Stimulated activated CD4-positive, alpha-beta T cell treated with anti-CD3 and anti-CD28 coated beads, TNF-alpha, amount 100 ng/mL, for 24 hours (primary cell): ENCODE results near the gene DUSP2.

Experiments used
- DNase-seq, 3 experiments: peaks; one replicate each; pipeline ENCODE4 v3.0.0-alpha.2; 2020; ENCODE audit warnings: low read depth in 3 of 3

The DUSP2 gene

DNA sequence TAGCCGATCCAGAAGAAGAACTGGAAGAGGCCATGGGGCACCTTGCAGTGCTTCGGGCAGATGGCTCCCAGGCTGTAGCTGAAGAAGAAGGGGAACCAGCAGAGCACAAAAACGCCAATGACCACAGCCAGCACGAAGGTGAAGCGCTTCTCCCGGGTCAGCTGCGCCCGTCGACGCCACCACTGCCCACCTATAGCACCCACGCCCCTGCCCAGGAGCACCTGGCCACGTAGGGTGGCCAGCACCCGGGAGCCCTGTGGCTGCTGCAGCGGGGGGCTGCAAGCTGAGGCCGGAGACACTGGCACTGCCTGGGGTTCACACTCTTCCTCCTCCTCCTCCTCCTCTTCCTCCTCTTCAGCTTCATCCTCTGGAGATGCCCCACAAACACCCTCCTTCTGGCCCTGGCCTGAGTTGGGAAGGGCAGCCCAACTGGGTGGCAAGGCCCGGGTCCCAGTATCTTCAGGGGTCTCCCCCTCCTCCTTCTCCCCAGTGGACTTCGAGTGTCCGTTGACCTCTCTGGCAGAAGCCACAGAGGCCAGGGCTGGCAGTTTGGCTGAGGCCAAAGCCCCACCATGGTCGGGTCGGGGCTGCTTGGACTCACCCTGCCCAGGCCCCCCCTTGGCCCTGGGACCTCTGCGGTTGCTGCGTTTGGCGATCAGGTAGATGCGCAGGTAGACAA is 30.2 kb downstream of the DUSP2 start:
- DNase-seq = no peak

DNA sequence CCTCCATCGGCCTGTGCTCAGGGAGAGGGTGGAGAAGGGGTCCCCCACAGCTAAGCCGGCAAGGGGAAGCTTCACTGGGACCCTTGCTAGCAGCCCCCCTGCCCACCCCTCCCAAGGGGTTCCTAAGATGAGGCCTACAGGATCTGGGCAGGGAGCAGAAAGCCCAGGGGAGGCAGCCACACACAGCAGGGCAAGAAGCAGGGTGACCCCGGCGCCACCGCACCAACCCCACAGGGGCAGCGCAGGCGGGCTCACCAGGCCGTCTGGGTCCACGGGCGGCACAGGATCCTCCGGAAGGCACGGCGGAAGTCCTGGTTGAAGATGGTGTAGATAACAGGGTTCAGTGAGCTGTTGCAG is 30.7 kb downstream of the DUSP2 start:
- DNase-seq = no peak

DNA sequence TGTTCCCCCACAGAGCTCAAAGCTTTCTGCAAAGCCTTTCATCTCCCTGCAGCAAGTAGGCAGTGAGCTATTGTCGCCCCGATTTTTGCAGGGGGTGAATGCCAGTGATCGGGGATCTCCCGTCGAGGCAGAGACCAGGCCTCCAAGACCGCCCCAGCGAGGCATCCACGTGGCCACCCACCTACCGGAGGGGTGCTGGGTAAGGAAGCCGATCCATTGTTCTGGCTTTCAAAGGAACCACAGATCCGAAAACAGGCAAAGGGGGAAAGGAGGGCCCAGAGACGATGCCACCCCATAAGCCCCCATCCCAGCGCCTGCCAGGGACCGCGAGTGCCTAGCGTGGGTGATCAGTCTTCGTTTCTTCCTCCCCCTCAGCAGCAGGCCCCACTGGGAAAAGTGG is 31.3 kb downstream of the DUSP2 start:
- no peak for DNase-seq

DNA sequence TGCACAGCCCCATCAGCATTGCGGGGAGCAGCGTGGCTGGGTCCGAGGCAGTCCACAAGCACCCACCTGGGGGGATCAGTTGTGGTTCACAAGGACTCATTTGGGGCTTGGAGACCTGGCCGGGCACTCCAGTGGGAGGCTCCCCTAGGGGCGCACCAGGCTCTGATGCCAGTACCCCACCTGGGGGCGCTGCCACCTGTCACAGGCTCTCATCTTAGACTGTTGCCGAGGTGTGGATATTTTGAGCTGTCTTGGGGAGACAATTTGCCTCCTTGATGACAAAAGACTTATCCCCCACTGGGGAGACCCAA is 31.9 kb downstream of the DUSP2 start:
- no peak for DNase-seq

DNA sequence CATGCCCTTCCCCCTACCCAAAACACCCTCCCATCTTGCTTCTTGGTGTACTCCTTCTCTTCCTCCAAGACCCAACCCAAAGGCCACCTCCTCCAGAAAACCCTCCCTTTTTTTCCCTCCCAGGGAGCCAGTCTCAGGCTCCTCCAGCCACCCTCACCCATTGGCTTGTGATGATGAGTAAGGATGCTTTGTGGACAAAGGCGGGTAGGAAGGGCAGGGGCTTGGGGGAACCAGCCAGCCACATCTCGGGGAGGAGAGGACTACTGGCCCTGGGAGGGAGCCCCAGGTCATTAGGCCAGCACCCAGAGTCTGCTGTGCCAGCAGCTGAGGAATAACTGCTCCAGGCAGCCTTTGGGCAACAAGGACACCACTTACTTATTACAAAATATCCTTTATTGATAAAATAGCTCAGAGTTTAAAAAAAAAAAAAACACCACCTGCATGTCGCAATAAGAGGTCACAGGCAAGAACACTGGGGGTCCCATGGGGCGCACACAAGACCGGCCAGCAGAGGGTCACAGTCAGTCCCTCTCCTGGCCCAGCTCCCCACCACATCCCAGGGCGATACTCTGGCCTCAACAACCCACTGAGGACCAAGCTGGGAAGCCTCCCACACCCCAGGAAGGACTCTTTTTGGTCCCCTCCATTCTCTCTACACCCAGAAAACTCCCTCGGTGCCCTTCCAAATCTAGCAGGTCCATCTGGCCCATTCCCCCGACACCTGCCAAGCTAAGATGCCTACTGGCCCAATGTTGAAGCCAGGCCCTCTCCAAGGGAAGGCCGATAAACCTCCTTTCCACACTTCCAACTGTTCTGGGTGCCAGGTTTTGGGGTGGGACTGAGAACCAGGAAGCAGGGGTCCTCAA is 32.5 kb downstream of the DUSP2 start:
- no peak for DNase-seq

DNA sequence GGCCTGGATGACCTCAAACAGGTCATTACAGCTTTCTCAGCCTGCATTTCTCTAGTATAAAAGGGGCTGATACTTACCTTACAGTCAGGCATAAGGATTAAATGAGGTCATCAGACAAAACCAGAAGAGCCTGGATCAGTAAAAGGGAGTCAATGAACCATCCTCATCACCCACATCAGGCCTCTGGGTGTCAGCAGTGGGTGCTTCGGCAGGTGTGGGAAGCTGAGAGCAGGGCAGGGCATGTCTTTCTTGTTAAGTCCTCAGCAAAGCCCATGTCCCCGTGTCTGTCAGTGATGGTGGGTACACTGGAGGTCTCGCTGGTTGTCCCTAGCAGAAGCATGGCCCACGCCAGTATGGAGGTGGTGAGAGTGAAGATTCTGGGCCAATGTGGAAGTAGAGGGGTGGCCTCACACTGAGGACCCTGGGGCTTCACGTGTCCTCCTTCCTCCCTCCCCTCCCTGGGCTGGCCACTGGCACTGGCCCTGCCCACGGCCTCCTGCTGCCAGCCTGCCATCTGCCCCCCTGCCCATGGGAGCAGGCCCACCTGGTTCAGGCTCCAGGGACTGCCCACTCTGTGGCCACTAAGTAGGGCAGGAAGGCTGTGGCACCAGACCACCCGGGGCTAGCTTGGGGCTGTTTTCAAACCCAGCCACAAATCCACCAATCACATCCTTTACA is 33.3 kb downstream of the DUSP2 start:
- no peak for DNase-seq

DNA sequence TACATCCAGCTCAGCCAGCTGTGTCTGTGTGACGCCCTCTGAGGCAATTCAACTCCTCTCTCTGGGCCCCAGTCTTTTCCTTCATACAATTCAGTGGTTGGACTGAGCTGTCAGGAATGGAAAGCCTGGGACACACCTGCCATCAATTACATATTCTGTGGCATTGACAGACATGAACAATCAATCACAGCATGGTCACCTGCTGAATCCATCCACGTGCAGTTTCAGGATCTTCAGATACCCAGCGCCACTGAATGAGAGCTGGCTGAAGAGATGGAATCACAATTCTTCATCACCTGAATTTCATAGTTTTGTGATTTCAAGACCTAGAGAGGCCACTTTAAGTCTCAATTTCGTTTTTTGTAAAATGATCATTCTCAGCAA is 34.0 kb downstream of the DUSP2 start:
- no peak for DNase-seq

DNA sequence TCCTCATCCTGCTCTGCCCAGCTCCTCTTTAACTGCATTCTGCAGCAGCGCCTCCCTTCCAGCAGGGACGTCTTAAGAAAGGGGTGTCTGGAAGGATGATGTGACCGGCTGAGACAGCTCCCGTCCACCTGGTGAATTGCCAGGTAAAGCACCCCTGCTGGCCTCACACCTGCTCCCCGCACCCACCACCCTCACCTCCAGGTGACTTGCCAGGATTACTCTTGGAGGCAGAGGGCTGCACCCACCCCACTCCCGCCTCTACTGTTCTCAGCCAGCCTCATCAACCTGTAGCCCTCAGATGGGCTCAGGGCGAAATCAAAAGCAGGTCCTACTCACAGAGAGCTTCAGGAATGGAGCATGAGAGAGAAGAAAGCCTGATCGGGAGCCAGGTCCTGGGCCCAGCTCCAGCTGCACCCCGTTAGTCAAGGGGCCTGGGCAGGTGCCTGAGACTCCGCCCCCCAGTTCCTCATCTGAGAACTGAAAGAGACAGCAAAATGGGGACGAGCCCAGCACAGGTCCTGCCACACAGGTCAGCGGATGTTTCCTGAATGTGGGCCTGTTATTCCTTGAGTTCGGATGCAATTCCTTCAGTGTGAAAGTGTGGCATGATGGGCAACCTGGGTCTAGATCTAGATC is 34.5 kb downstream of the DUSP2 start:
- DNase-seq = no peak

DNA sequence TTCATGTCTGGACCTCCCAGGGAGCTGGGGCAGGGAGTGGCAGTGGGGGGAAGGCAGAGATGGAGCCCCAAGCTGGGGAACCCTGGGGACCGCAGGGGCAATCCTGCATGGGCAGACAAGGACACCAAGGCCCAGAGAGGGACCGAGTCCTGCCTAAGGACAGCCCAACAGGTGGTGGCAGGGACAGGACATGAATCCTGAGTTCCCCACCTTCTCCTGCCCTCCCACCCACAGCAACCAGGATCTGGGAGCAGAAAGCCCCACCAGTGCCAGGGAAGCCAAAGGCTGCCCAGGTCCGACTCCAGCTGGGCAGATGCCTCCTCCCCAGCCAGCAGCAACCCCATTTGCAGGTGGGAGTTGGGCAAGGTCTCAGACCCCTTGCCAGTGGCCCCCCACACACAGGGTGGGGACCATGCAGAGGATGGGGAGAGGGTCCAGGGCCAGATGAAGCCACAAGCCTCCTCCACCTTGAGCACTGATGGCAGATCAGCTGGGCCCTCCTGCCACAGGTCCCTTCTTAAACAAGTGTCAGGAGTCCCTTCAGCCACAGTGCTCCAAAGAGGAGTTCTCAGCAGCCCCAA is 35.2 kb downstream of the DUSP2 start:
- DNase-seq = no peak

DNA sequence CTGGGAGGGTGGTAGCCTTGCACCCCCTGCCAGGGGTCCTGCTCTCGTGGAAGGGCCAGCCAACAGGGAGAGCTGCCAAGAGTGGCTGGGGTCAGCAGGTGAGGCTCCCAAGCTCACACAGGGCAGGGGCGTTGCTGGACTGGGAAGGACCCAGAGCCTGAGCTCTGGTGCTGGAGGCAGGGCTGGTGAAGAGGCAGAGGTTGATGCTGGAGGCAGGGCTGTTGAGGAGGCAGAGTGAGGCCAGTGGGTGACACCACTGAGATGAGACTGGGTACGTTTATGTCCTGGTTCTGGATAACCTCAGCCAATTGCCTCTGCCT is 35.9 kb downstream of the DUSP2 start:
- DNase-seq = no peak

DNA sequence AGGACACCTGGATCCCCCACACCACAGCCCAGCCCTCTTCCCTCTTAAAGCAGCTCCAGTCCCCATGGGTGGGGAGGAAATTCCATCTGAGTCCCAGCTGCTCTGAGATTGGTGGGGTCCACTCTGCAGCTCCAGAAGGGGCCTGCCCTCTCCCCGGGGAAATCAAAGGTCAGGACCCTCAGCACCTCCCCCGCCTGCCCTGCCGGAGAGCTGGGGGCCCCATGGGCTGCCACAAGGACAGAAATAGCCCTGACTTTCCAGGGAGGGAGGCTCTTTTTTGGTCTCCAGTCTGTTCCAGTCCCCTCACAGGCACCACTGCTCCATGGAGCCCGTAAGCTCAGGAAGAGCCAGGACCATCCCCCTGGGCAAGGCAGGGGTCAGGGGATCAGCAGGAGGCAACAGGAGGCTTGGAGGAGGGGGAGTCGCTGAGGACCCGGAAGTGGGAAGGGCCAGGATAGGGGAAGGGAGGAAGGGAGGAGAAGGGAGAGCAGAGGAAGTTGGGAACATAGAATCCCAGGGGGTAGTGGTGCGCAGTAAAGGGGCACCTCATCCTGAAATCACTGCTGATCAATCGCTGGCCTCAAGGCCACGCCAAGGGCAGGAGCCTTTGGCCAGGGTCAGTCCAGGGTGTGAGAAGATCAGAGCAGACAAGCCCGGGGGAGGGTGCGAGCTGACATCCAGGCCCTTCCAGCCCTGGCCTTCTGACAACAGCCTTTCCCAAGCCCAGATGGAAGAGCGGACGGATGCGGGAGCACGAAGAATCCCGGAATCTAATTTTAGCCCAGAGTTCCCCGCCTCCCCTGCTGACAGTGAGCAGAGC is 36.5 kb downstream of the DUSP2 start:
- DNase-seq = no peak

DNA sequence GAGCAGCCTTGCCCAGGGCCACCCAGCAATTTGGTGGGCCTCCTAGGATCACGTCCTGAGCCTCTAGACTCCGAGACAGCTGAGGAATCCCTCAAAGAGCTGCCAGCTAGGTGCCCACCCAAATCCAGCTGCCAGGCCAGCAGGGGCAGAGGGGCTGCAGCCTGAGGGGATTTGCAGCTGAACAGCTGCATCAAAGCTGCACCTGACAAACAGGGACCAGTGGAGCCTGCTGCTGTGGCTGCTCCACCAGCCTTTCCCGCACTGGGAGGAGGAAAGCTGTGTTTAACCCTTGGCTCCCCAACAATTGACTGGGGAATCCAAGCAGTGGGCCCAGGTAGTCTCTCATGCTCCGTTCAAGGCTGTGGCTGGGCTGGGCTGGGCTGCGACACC is 37.1 kb downstream of the DUSP2 start:
- DNase-seq = no peak

DNA sequence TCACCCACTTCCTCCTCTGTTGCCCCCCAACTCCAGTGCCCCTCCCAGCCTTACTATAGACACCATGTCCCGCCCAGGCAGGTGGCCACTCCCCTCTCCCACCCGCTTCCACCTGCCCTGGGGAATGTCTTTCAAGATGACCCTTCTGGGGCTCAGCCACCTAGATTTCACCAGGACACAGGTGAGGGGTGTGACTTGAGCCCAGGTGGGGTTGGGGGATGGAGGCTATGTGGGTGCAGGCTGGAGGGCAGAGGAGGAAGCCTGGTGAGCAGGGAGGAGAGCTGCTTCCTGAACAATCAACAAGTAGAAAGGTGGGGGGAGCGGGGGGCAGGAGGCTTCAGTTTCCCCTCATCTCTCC is 37.6 kb downstream of the DUSP2 start:
- DNase-seq = no peak

DNA sequence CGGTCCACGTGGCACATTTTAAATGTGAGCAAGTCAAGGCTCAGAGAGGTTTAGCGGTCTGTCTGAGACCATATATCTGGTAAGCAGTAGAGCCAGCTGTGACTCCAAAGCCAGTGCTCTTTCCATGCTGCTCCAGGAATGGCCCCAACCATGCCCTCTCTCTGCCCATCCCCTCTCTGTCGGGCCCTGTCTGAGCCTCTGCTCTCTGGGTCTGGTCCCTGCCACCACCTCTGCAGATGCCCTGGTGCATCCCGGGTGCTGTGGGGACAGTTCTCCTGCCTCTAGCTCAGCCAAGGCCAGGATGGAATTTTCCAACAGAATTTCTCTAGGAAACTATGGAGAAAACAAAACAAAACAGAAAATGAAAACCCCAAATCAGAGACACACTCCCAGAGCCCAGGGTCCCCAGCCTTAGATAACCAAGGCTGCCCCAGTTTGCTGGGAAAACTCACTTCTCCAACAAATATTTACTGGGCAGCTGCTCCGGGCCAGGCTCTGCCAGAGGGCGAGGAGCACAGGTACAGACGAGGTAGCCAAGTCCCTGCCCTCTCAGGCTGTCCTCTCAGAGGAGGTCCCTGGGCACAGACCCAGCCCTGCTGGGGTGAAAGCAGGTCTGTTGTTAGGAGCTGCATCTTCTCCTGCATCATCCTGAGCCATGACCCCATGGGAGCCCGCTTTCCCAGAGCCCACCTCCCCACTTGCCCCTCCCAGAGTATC is 38.1 kb downstream of the DUSP2 start:
- no peak for DNase-seq

DNA sequence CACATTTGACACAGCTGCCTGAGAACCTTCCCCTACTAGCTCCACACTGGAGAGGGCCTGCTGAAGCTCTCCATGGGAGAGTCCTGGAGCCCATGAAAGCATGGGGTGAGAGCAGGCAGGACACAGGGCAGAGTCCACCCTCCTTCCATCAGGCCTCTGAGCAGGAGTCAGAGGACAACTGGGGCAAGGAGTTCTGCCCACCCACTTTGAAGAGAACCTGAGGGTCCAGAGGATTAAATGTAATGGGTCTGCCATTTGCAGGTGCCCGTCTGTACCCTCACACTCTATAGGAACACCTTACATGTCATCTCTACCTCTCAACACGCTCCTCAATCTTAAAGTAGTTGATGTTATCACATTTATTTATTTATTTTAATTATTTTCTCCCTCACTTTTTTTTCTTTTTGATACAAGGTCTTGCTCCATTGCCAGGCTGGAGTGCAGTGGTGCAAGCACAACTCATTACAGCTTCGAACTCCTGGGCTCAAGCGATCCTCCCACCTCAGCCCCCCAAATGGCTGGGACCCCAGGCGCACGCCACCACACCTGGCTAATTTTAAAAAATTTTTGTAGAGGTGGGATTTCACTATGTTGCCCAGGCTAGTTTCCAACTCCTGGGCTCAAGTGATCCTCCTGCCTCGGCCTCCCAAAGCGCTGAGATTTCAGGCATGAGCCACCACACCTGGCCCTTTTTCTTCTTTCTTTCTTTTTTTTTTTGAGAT is 39.1 kb downstream of the DUSP2 start:
- DNase-seq = no peak

DNA sequence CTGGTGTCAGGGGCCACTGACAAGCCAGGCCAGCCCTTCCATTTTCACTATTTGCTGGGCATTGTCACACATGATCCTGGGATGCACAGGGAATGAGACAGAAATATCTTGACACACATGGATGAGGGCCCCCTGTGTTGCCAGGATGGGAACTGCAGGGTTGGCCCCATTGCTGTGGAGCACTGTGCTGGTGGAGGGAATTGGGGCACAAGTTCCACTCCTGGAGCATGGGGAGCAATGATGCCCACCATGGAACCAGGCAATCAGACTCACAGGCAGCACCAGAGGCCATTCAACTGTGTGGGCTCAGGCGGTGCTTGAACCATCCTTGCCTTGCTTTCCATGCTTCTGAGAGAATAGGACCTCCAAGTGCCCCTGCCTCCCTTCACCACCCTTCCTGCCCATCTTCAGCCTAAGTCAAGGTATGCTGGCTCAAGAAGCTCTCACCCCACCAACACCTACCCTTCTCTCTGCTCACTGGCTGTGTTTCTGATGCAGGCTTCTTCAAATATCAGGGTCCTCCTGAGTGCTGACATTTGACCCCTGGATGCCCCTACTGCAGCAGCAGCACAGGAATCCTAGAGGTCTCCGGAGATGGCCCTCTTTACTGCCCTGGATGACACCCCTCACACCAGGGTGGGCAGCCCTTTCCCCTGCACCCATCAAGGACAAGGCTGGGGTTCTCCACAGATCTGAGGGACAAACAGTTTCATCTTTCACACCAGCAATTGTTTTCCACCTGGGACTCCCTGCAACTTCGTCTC is 39.9 kb downstream of the DUSP2 start:
- no peak for DNase-seq

DNA sequence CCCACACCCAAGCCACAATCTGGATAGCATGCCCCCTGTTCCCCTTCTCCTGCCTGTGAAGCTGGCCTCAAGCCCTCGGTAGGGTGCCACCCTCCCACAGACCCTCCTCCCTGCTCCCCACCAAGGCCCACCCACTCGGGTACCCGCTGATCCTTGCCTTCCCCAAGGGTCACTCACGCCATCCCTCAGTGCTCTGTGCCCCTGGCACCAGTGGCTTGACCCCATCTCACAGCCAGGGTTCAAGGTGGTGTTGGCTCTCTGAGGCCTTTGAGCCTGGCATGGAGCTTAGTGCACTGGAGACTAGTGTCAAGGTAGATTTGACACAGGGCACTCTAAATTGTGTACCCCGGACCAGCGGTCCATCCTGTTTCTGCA is 40.8 kb downstream of the DUSP2 start:
- no peak for DNase-seq

DNA sequence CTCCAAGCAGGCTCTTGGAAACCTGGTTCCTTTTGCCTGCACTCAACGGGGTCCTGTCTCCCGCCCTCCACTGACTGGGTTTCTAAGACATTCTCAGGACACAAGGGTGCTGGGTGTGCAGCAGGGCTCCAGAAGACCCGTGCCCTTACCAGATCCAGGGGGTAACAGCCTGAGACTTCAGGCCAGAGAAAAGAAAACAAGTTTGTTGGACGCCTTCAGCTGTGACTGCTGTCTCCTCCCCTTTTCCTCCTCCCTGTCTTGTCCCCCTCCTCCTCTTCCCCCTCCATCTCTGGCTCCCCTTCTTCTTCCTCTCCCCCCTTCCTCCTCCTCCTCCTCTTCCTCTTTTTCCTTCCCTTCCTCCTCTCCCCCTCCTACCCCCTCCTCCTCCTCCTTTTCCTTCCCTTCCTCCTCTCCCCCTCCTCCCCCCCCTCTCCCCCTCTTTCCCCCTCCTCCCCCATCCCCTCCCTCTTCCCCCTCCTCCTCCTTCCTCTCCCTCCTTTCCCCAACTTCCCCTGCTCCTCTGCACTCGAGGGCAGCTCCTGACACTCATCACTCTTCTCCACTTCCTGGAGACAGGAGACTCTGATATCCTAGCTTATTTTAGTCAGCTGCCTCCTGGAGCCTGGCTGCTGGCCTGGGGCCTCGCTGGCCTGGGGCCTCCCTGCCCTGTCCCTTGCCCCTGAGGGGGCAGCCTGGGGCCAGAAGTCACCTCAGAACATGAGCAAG is 41.3 kb downstream of the DUSP2 start:
- no peak for DNase-seq

DNA sequence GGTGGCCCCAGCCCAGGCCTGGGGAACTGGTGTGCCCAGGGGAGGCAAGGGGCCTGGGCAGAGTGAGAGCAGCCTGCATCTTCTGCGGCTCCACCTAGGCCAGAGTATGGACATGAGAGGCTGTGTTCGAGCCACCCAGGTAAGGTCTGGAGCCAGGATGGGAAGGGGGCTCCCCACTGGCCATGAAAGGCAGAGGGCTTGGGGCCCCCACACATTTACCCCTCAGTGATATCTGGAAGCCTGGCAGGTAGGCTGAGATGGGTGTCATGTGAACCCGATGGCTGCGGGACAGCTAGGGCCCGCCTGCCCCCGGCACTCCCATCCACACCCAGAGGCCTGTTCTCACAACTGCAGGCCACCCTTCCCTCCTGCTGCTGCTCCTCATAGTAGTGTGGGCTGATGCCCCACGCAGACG is 42.0 kb downstream of the DUSP2 start:
- DNase-seq = no peak
